ENCODE results near the gene NAV2.

DNA sequence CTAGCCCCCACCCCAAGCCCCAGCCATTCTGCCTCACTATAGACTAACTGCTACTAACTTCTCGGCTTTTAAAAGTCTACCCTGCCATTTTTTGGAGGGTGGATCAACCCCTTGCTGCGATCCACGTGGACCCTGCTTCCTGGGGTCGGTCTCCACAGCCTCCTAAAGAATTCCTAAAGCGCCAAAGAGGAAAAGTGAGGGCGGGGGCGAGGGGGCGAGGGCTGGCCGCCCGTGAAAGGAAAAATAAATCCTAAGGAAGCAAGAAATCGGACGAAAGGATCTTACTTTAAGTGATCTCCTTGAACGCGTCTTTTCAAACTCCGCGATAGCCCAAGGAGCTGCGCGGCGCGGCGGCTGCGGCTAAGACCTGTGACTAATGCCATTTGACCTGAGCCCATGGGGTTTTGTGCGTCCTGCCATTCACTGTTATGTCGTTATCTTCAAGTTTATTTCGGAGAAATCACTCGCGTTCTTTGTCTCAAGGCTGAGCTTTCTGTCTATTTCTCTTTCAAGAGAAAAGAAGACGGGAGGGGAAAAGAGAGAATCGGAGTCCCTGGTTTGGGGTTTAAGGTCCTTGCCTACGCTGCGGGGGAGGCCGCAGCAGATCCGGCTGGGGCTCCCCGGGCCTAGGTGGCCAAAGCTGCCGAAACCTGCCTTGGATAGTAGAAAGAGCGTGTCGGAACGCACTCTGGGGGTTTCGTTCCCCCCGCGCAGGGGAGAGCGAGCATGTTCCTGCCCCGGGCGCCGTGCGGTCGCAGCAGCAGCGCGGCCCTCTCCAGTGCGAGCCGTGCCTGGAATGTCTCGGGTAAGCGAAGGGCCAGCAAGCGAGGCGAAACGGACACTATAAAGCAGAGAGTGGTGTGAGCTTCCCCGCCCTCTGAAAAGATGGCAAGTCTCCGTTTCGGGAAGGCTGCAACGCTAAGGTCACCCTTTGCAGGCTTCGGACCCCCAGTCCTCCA, 450.5 kb downstream of the NAV2 start:
- TF ChIP-seq RARB (CRISPR knock-in tag; IDR thresholded peaks at IDR 0.05) (no peak), BACH2 (CRISPR knock-in tag; IDR thresholded peaks at IDR 0.05; ENCODE audit: borderline replicate concordance) (no peak)

Measured in SK-N-SH treated with all-trans-retinoic acid at 6 μM for 48 hours (cell line).